Smooth muscle cell (in vitro differentiated cells): Measurements from ENCODE around the gene G2E3. TPM values are rescaled to one million over a fixed set of nuclear protein-coding genes. Genes with fewer than 3 reads are reported as not detected.
"Not testable (repeated sequence)": the region's sequence is repeated elsewhere in the genome, so short reads cannot be mapped to it uniquely, and the experiment has no call there.

Experiments used
- DNase-seq: peaks from one replicate; lab custom pipeline; 2025; ENCODE audit not compliant: unreplicated experiment; lab: John Stamatoyannopoulos, UW
- H2AFZ ChIP-seq: fragments of 200-600 bp; sonication (generic); 2 replicates; pipeline ENCODE4 v1.6.0; 2016; ENCODE audit warnings: antibody characterized with exemption, low read depth, mild to moderate bottlenecking
- H3F3A ChIP-seq: fragments of 200-600 bp; sonication (generic); 2 replicates; pipeline ENCODE4 v1.6.0; 2017; ENCODE audit warnings: antibody characterized with exemption, low read depth
- H3K27ac ChIP-seq: fragments of 200-600 bp; sonication (generic); 2 replicates; pipeline ENCODE4 v1.5.1; 2016; ENCODE audit warnings: low read depth, mild to moderate bottlenecking
- H3K27me3 ChIP-seq: fragments of 200-600 bp; sonication (generic); 2 replicates; pipeline ENCODE4 v1.6.1; 2016; ENCODE audit warnings: low read depth, mild to moderate bottlenecking
- H3K36me3 ChIP-seq: fragments of 200-600 bp; sonication (generic); 2 replicates; pipeline ENCODE4 v1.5.1; 2016; ENCODE audit warnings: low read depth
- H3K4me1 ChIP-seq: fragments of 200-600 bp; sonication (generic); 2 replicates; pipeline ENCODE4 v1.5.1; 2016; ENCODE audit warnings: low read depth
- H3K4me2 ChIP-seq: fragments of 200-600 bp; sonication (generic); 2 replicates; pipeline ENCODE4 v1.6.0; 2016; ENCODE audit warnings: mild to moderate bottlenecking
- H3K4me3 ChIP-seq: fragments of 200-600 bp; sonication (generic); 2 replicates; pipeline ENCODE4 v1.5.1; 2016; ENCODE audit warnings: mild to moderate bottlenecking
- H3K79me2 ChIP-seq: fragments of 200-600 bp; sonication (generic); 2 replicates; pipeline ENCODE4 v1.6.0; 2016; ENCODE audit warnings: low read depth, mild to moderate bottlenecking
- H3K9ac ChIP-seq: fragments of 200-600 bp; sonication (generic); 2 replicates; pipeline ENCODE4 v1.6.0; 2016; ENCODE audit warnings: low read depth
- H3K9me3 ChIP-seq: fragments of 200-600 bp; sonication (generic); replicated peaks from 2 replicates; pipeline ENCODE4 v1.5.1; 2016; ENCODE audit warnings: low read depth
- H4K20me1 ChIP-seq: fragments of 200-600 bp; sonication (generic); 2 replicates; pipeline ENCODE4 v1.6.0; 2016; ENCODE audit warnings: low read depth
- WGBS: methylation state at CpG from one replicate; pipeline ENCODE4 v1.1.7; 2016; ENCODE audit warnings: low lambda C conversion rate; 5-methylcytosine and 5-hydroxymethylcytosine counted together
- polyA plus RNA-seq: library from polyadenylated mRNA; unstranded; fragments of >200 nt; fragmentation: Nextera tagmentation; extraction: Ambion mirVana; gene quantifications from 2 replicates; pipeline ENCODE4 v1.2.1, GENCODE V29; 2016
- total RNA-seq: library from RNA; depleted of rRNA; stranded (reverse); fragments of >200 nt; gene quantifications from 2 replicates; pipeline ENCODE4 v1.2.3, GENCODE V29; 2014
- TF ChIP-seq, protein P1 (sequence below): fragments of 200-600 bp; sonication (generic); IDR thresholded peaks from 2 replicates; pipeline ENCODE4 v1.5.1; 2017; ENCODE audit warnings: borderline replicate concordance, mild to moderate bottlenecking, antibody characterized with exemption; ENCODE audit not compliant: insufficient read depth, poor library complexity, severe bottlenecking

The G2E3 gene
- total and polyA plus RNA-seq, 2 experiments from 2014 or later = 15.2 to 25.1 TPM

- no peaks in the 10 kb centered on the region for H3F3A ChIP-seq
- TF ChIP-seq, protein P1, sequence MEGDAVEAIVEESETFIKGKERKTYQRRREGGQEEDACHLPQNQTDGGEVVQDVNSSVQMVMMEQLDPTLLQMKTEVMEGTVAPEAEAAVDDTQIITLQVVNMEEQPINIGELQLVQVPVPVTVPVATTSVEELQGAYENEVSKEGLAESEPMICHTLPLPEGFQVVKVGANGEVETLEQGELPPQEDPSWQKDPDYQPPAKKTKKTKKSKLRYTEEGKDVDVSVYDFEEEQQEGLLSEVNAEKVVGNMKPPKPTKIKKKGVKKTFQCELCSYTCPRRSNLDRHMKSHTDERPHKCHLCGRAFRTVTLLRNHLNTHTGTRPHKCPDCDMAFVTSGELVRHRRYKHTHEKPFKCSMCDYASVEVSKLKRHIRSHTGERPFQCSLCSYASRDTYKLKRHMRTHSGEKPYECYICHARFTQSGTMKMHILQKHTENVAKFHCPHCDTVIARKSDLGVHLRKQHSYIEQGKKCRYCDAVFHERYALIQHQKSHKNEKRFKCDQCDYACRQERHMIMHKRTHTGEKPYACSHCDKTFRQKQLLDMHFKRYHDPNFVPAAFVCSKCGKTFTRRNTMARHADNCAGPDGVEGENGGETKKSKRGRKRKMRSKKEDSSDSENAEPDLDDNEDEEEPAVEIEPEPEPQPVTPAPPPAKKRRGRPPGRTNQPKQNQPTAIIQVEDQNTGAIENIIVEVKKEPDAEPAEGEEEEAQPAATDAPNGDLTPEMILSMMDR = no peak
- no peak overlapping the region for H3K27ac ChIP-seq
- DNase-seq = no peak
- no peaks in the 10 kb centered on the region for H3K9me3 ChIP-seq
- H3K9ac ChIP-seq = no peak overlapping the region
- H3K27me3 ChIP-seq = no peaks in the 10 kb centered on the region
- H3K4me3 ChIP-seq = no peak overlapping the region
- no peak overlapping the region for H2AFZ ChIP-seq
- H3K79me2 ChIP-seq = peaks cover 9% of the 10 kb centered on the region
- H4K20me1 ChIP-seq = no peaks in the 10 kb centered on the region
- peaks cover 15% of the 10 kb centered on the region for H3K36me3 ChIP-seq
- no peaks in the 10 kb centered on the region for H3K4me1 ChIP-seq
- H3K4me2 ChIP-seq = no peak overlapping the region
Observed at GRCh38 chr14:30597504-30597903, 38.5 kb downstream of the G2E3 start.

DNA sequence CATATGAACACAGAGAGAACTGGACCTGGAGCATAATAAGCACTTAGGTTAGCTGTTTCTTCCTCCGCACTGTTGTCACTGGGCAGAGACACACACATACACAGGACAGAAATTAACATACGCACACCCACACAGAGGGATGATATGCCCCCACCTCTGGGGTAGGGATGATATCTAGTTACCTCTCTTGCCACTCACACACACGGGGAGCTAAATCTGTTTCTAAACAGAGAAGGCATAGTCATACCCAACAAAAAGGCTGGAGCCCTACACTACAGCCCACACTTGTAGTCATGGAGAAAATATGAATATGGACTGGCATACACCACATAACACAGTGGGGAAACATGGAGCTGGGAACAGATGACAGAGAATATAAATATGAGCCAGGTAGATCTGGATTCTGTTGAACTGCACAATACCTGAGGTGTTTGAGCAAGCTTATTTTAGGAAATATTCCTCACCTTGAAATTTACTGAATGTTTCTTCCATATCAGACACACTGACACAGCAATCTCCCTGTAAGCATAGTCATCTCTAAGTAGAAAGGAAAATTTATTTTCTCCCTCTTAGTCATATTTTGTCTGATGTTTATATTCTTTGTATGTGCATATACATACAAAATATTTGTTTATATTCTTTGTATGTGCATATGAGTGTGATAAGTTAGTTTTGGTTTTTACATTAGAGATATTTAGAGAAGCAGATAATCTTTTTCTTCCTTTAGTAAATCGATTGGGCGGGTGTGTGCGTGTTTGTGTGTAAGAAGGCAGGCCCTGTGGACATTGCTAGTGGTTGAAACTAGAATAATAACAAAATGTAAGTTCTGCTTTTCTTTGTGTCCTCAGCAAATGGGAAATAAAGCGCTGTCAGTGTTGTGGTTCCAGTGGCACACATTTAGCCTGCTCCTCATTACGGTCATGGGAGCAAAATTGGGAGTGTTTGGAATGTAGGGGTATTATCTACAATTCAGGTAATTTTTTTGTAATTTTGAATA is 42.3 kb downstream of the G2E3 start:
- no peaks in the 10 kb centered on the region for H3K4me1 ChIP-seq
- H3K36me3 ChIP-seq = peaks cover 12% of the 10 kb centered on the region
- H3K9me3 ChIP-seq = no peaks in the 10 kb centered on the region
- H3F3A ChIP-seq = no peaks in the 10 kb centered on the region
- H3K4me3 ChIP-seq = no peak overlapping the region
- H3K9ac ChIP-seq = no peak overlapping the region
- 95% methylated on average over 8 of the region's 8 CpGs for WGBS
- H3K79me2 ChIP-seq = no peaks in the 10 kb centered on the region
- no peak overlapping the region for H2AFZ ChIP-seq
- no peaks in the 10 kb centered on the region for H3K27me3 ChIP-seq
- H4K20me1 ChIP-seq = no peaks in the 10 kb centered on the region
- no peak overlapping the region for H3K27ac ChIP-seq
- H3K4me2 ChIP-seq = no peak overlapping the region
- TF ChIP-seq, protein P1 = no peak
- no peak for DNase-seq

- H3K27me3 ChIP-seq = no peaks in the 10 kb centered on the region
- H2AFZ ChIP-seq = no peak overlapping the region
- peaks cover 6% of the 10 kb centered on the region for H3K36me3 ChIP-seq
- TF ChIP-seq, protein P1 = no peak
- no peaks in the 10 kb centered on the region for H4K20me1 ChIP-seq
- no peaks in the 10 kb centered on the region for H3K4me1 ChIP-seq
- H3K27ac ChIP-seq = no peak overlapping the region
- no peak overlapping the region for H3K9ac ChIP-seq
- no peak overlapping the region for H3K4me3 ChIP-seq
- 93% methylated on average over 3 of the region's 3 CpGs for WGBS
- H3F3A ChIP-seq = no peaks in the 10 kb centered on the region
- DNase-seq = no peak
- H3K79me2 ChIP-seq = no peaks in the 10 kb centered on the region
- no peaks in the 10 kb centered on the region for H3K9me3 ChIP-seq
- H3K4me2 ChIP-seq = no peak overlapping the region
Observed at GRCh38 chr14:30603402-30603801, 44.4 kb downstream of the G2E3 start.

DNA sequence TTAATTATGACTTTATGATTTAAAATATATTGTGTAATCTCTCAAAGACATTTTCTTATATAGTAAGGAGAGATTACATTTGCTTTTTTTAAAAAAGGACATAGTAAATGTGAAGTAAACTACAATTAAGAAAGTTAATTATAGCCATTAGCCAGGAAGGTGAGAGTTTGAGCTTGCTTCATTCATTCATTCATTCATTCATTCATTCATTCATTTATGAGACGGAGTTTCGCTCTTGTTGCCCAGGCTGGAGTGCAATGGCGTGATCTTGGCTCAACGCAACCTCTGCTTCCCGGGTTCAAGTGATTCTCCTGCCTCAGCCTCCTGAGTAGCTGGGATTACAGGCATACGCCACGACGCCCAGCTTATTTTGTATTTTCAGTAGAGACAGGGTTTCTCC is 45.7 kb downstream of the G2E3 start:
- not testable (repeated sequence) for DNase-seq, H3F3A ChIP-seq, H3K4me1 ChIP-seq, H4K20me1 ChIP-seq, H3K4me2 ChIP-seq, H3K9me3 ChIP-seq, H3K27ac ChIP-seq, H3K9ac ChIP-seq, H3K4me3 ChIP-seq, H3K36me3 ChIP-seq, H2AFZ ChIP-seq, H3K79me2 ChIP-seq, H3K27me3 ChIP-seq
- 99% methylated on average over 8 of the region's 8 CpGs for WGBS
